GM21576 (cell line): ENCODE results near the gene KDM7A.
"Not testable (repeated sequence)": the region's sequence is repeated elsewhere in the genome, so short reads cannot be mapped to it uniquely, and the experiment has no call there.

ENCODE experiments used
- ATAC-seq: cut with Tn5 transposase; IDR thresholded peaks from one replicate; pipeline ENCODE4 v1.9.1; 2021; ENCODE audit warnings: mild to moderate bottlenecking, moderate library complexity; ENCODE audit not compliant: unreplicated experiment

Gene KDM7A

DNA sequence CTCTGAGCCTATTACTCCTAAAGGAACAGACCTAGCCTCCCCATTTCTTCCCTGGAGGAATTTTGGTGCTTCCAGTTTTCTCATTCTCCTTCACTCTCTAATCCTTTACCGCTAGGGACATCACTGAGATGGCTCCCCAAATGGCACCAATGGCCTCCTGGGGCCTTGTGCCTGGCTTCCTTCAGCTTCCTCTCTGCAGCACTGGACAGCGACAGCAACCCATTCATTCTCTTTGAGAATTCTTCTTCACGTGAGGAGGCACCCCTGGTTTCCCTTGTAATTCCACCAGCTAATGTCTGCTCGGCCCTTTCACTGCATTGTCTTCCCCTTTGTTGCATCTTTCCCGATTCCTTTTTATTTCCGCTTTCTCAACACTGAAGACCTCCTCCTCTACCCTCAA is 24.6 kb upstream of the KDM7A start:
- ATAC-seq = no peak

DNA sequence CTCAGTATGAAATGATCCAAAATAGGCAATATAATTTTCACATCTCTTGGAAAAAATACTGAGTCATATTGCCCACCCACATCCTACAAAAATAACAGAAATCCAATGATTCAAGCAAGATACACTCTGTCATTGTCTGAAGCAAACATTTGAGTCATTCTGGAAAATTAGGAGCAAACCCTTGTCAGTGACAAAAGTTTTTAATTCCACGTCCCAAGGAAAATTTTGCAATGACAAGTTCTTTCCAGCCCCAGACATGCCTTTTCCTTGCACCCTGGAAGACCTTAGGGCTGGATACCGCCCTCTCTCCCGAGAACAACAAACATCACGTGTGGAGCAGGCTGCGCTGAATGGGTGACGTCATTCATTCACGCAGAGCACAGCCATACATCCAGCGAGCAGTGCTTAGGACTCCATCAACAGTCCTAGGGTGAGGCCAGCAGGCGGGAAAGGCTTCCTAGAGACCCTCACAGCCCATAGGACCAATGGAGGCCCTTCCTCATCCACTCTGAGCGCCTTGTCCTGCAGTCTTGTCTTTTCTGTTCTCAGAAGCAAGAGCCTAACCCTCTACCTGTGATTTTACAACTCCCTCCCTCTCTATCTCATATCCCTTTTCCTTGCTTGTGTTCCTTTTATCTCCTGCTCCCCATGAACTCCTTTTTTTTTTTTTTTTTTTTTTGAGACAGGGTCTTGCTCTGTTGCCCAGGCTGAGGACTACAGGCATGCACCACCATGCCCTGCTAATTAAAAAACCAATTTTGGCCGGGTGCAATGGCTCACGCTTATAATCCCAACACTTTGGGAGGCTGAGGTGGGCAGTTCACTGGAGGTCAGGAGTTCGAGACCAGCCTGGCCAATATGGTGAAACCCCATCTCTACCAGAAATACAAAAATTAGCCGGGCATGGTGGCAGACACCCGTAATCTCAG is 23.5 kb upstream of the KDM7A start:
- ATAC-seq = no peak

DNA sequence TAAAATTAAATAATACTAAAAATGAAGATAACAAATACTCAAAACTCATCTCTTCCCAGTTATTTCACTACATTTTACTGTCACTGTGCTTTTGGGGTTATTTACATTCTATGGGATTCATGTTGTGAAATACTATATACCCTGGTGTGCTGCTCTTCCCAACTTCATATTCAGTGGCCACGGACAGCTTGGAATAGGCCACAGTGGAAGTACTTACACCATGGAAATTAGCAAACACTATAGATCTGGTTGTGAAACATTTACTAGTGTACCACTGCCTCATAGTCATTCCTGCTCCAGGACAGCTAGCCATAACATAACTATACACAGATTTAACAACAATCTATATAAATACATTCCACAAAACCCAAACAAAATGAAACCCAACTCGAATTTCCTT is 21.2 kb upstream of the KDM7A start:
- ATAC-seq = no peak

DNA sequence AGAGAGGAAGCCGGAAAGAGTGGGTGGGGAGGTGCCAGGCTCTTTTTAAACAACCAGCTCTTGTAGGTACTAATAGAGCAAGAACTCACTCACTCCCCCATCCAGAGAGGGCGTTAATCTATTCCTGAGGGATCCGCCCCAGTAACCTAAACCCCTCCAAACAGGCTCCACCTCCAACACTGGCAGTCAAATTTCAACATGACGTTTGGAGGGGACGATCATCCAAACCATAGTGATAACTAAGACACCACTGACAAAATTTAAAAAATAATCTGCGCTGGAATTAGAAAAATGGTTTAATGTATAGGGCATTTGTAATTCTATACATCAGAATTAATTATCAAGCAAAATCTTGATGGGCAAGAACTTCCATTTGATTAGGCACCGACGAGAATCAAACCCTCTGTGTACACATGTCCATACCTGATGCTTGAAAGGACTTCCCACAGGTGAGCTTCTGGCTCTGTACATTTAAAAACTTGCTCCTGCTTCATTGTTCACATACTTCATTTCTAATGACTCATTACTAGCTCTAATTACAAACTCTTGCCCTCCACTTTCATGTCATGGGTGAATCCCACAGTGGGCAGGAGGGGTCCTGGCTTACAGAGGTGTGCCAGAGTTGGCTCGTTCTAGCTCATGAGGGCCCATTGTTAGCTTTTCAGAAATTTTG is 20.6 kb upstream of the KDM7A start:
- no peak for ATAC-seq

DNA sequence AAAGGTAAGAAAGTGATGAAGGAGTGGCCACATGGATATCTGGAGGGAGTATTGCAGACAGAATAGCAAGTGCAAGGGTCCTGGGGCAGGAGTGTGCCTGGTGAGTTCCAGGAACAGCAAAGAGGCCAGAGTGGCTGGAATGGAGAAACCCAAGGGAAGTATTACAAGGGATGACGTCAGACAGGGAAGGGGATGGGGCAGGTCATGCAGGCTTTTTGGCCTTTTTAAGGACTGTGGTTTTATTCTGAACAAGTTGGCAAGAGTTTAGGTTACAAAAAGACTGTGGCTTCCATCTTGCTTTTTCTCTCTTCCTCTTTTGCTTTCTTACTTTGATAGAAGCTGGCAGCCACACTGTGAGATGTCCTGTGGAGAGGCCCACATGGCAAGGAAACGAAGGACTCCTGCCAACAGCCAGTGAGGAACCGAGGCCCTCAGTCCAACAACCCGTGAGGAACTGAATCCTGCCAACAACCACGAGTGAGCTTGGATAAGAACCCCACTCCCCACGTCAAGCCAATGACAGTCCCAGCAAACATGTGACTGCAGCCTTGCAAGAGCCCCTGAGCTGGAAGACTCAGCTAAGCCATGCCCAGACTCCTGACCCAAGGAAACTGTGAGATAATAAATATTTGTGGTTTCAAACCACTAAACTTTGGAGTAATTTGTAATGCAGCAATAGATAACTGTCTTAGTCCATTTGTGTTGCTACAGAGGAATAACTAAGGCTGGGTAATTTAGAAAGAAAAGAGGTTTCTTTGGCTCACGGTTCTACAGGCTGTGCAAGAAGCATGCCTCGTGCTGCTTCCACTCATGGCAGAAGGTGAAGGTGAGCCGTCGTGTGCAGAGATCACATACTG is 19.8 kb upstream of the KDM7A start:
- ATAC-seq = no peak

DNA sequence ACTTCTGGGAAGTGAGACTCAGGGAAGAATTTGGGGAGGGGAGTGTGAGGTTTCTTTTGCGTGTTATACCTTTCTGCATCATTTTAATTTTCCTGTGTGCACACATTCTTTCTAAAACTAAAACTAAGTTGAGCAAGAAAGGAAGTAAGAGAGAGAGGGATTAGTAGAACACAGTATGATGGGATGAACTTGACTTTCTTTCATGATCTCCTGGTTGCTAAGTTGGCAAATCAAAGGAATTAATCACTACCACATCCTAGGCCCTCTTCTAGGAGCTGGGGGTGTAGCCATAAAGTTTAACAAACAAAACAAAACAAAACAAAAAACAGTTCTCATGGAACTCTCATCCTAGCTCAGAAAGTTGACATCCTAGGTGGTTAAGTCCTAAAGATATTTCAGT is 19.1 kb upstream of the KDM7A start:
- no peak for ATAC-seq

DNA sequence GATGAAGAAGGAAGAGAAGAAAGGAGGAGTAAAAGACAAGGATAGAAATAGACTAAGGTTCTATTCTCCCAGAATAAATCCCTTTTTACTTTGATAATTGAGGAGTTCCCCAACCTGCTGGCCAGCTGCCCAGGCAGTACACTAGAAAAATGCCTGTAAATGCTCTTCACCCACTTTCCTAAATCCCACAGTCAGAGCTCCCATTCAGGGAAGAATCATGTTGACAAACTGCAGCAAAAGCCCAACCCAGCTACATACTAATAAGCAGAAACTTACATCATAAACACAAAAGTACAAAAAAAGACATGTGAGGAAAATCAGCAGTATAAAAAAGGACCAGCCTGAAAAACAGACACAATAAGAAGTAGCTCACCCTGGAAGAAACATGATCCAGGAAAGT is 15.8 kb upstream of the KDM7A start:
- ATAC-seq = no peak

DNA sequence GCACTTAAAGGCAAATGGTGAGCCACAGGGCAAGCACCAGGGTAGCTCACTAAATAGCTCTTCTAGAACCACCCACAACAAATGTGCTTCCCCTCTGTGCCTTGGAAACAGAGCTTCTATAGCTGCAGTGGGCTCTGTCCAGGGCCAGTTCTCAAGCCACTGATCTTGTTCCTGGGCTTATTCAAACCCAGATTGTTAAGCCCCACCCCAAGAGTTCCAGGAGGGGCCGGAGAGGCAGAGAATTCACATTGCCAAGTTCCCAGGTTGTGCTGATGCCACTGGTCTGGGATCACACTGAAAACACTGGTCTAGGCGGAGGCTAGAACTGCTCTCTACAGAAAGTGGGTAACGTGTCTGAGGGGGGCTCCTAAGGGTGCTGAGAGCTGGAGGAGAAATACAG is 15.4 kb upstream of the KDM7A start:
- ATAC-seq = no peak

DNA sequence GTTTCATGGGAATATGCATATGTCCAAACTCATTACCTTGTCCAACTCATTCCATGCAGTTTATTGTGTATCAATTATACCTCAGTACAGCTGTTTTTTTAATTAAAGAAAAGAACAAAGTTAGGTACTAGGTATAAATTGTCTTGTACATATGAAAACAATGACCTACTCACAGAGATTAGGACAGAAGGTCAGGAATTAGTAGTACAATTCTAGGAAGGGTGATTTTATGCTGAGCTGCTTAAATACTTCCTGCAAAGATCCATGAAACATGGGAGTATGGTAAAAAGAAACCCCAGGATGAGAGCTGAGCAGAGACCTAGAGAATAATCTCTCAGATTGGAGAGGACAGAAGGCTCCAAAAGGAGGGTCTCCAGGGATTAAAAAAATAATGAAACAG is 13.8 kb upstream of the KDM7A start:
- no peak for ATAC-seq

DNA sequence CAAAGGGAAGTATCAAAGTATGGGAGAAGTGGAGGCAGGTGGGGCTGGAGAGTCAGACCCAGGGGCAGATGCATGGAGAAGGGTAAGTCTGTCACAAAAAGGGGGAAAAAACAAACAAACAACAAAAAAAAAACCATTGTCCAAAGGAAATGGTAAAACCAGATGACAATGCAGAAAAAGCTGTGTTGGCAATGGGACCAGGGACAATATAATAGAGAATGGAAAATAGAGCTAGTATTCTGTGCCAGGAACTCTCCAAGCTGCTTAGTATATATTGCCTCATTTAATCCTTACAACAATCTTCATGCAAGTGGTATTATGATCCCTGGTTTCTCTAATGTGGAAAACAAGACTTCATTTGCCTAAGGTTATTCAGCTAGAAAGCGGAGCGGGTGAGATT is 13.1 kb upstream of the KDM7A start:
- ATAC-seq = no peak

DNA sequence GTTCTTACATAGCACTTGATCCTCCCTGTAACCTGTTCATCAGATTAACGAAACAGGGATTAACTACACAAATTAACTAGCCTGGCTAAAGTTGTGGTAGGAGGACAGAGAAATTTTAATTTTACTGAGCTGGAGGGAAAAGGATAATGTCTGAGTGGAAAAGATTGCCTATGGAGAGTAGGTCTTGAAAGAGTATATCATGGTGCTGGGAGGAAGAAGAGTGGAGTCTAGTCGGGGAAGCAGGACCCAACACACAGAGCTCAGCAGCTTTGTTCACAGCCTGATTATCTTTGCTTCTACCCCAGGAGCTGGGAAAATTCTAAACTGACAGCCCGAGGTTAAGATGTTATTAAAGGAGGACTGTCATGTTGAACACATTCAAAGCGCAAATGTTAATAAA is 6.1 kb upstream of the KDM7A start:
- ATAC-seq = no peak

DNA sequence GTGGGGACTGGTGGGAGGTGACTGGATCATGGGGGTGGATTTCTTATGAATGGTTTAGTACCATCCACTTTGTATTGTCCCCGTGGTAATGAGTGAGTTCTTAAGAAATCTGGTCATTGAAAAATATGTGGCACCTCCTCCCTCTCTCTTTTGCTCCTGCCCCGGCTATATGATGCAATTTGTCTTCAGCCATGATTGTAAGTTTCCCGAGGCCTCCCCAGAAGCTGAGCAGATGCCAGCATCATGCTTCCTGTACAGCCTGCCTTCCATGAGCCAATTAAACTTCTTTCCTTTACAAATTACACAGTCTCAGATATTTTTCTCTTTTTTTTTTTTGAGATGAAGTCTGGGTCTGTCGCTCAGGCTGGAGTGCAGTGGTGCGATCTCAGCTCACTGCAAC is 2.6 kb upstream of the KDM7A start:
- ATAC-seq = no peak

DNA sequence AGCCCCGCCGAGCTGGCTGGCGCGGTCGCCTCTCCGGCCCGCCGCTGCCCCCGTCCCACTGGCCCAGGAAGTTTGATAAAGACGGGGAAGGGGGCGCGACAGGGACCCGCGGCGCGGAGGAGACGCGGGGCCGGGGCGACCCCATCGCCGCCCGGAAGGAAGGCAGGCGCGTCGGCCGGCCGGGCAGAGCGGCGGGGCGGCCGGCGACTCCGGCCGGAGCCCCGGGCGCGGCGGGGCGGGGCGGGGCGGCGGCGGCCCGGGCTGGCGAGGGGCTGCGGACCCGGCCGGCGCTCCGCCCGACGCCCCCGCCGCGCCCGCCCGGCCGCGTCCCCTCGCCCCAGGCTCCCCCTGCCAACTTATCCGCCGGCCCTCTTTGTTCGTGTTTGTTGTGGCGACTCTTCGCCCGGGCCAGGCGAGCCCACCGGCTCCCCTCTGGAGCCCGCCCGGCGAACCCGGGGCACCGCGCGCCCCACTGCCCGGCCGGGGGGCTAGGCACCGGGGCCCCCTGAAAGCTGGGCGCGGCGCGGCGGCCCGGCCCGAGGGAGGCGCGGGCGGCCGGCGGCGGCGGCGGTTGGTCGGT is 571 bp downstream of the KDM7A start:
- ATAC-seq = peak; percentile 6

DNA sequence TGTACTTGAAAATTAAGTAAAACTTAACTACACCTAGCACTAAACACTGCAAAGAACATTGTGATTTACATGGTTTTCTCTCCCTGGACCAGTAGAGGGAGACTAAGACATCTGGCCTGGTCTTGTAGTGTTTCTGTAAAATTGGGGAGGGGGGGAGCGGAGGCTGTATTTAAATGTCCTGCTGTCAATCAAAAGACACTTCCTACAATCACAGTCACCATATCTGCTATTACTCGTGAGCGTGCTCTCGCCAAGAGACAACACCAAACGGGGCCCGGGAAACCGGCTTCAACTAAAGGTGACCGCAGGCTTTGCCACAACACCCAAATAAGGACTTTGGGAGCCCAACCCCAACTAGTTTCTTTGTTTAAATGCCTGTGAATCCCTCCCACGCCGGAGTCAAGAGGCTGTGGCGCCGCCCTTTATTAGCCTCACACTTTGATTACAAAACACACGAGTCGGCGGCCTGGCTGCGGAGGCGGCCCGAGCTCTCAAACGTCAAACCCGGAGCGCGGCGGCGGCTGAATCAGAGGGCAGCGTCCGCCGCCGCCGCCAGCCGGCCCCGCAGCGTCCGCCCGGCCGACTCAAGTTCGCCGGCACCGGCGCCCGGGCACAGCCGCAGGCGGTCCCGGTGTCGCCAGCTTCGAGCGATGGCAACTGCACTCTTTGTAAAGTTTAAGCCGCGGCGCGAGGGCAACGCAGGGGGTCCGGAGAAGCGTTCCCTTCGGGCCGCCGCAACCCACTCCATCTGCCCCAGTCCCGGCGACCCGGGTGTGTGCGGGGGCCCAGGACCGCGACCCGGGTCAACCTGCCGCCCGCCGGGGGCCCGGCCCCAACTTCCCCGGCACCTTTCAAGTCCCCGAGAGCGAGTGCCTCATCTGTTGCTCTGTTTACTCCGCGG is 1.3 kb downstream of the KDM7A start:
- peak; percentile 54 for ATAC-seq

DNA sequence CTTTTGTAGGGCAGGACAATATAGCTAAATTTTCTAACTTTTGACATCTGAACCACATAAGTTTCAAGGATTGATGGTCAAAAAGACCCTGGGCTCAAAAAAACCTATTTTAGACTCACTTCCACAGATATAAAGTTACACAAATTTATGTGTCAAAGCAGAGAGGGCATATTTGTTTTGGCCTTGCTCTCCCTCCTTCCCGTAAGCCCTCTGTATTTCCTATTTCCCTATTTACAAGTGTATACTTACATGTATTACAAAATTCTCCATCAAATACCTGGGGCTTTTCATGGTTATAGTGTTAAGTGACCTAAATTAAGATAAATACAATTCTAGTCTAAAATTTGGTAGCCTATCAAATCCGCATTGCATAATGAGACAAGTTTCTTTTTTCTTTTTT is 2.6 kb downstream of the KDM7A start:
- no peak for ATAC-seq

DNA sequence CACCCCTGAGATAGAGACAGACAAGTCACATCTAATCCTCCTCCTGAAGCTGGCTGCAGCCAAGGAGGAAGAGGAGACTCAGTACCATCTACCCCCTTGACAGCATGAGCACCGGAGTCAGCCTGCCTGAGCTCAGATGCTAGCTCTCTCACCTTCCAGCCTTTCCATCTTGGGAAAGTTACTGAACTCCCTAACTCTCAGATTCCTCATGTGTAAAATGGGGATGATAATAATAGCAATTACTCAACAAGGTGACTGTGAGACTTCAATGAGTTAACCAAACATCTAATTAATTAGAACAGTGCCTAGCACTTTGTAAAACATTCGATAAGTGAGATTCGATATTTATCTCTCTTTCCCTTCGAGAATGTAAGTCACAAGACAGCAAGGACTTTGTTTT is 6.4 kb downstream of the KDM7A start:
- ATAC-seq = no peak

DNA sequence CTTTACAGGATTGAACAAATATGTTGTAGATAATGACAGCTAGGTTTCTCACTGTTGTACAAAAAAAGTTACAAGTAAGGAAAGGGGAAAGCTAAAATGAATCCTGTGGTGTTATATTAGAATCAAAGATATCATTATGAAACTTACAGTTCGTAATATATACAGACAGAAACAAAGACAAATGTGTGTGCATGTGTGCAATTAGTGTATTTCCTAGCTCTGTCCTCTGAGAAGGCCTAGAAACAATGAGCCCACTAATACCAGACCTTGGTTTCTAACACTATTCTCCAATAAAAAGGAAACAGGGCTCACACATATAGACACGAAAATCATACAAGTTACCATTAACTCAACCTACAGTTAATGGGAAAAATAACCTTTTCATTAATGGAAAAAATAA is 8.0 kb downstream of the KDM7A start:
- no peak for ATAC-seq

DNA sequence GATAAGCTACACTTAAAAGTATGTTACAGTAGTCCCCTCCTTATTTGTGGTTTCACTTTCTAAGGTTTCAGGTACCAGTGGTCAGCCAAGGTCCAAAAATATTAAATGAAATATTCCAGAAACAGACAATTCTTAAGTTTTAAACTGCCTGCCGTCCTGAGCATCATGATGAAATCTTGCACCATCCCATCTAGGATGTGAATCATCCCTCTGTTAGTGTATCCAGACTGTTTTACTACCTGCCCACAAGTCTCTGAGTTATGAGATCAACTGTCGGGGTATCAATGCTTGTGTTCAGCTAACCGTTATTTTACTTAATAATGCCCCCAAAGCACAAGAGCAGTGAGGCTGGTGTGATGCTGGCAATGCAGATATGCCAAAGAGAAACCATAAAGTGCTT is 11.4 kb downstream of the KDM7A start:
- no peak for ATAC-seq

DNA sequence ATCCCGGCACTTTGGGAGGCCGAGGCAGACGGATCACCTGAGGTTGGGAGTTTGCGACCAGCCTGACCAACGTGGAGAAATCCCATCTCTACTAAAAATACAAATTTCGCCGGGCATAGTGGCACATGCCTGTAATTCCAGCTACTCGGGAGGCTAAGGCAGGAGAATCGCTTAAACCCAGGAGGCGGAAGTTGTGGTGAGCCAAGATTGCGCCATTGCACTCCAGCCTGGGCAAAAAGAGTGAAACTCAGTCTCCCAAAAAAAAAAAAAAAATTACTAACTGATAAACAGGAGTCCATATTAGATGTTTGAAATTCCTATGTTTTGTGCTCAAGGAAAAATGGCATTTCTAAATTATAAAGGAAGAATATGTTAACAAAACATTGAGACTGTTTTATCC is 14.7 kb downstream of the KDM7A start:
- not testable (repeated sequence) for ATAC-seq

DNA sequence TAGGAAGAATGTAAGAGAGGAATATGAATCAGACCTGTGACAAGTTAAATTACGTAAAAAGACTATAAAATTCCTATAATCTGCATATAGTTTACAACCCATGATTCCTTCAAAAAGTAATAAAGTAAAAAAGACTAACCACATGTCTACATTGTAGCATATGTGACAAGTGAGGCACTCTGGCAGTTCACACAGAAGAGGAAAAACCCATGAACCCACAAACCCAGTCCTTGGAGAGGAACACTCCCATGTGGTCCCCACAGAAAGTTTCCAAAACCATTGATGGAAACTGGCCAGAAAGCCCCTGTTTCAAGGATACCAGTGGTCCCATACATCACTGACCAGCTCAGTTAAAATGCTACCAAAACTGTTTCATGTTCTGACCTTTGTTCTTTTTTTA is 15.7 kb downstream of the KDM7A start:
- no peak for ATAC-seq
